ENCODE measurements around the gene GORASP1.

DNA sequence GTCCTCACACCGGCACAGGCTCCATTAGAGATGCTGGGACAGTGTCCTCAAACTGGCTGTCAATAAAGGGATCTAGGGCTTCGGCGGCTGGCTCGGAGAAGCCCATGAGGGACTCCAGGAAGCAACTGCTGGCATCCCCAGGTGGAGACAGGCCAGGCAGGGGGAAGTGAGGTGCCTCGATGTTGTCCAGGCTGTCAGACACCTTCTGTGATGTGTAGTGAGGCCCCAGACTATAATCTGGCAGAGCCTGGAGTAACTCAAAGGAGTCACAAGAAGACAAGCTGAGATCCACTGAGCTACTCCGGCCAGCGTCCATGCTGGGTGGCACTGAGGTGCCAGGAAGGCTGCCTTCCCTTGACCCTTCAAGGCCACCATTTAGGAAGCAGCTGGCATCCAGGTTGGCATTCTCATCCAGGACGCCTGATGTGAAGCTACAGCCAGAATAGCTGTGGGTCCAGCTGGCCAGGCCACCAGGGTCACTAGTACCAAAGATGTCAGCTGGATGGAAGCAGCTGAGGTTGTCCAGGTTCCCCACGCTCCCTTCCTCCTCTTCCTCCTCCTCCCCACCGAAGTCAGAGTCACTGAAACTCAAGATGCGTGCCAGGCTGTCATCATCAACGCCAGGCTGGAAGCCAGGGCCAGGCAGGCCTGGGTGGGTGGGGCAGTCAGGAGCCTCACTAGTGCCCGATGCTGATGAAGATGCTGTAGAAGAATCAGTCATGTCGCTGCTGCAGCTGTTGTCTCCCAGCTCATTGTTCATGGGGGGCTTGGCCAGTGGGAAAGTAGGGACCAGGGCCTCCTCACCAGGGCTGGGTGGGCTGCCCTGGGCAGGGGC lies 35.8 kb upstream of the GORASP1 start:
- TF ChIP-seq, protein P1, sequence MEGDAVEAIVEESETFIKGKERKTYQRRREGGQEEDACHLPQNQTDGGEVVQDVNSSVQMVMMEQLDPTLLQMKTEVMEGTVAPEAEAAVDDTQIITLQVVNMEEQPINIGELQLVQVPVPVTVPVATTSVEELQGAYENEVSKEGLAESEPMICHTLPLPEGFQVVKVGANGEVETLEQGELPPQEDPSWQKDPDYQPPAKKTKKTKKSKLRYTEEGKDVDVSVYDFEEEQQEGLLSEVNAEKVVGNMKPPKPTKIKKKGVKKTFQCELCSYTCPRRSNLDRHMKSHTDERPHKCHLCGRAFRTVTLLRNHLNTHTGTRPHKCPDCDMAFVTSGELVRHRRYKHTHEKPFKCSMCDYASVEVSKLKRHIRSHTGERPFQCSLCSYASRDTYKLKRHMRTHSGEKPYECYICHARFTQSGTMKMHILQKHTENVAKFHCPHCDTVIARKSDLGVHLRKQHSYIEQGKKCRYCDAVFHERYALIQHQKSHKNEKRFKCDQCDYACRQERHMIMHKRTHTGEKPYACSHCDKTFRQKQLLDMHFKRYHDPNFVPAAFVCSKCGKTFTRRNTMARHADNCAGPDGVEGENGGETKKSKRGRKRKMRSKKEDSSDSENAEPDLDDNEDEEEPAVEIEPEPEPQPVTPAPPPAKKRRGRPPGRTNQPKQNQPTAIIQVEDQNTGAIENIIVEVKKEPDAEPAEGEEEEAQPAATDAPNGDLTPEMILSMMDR (tag by site-specific recombination; IDR thresholded peaks at IDR 0.05): no peak
- TF ChIP-seq ZNF350 (tag by site-specific recombination; IDR thresholded peaks at IDR 0.05) (no peak), ZNF510 (tag by site-specific recombination; IDR thresholded peaks at IDR 0.05; ENCODE audit: insufficient replicate concordance) (no peak), SALL2 (tag by site-specific recombination; IDR thresholded peaks at IDR 0.05; ENCODE audit: borderline replicate concordance) (no peak), KLF1 (tag by site-specific recombination; IDR thresholded peaks at IDR 0.05) (no peak)
